Adrenal gland (tissue), 5 donors: Measurements from ENCODE around the gene KAT8.

Experiments
- CTCF ChIP-seq, 6 experiments: fragments of 450-650 bp in 4 of 6; fragments of 200-600 bp in 2 of 6; sonication (generic) in 1 of 6; IDR thresholded peaks; 1 replicate in 5 of 6; 2 replicates in 1 of 6; pipeline versions ENCODE4 v1.5.1 to v1.8.0; 2016 to 2021; ENCODE audit warnings: antibody characterized with exemption in 6 of 6, mild to moderate bottlenecking in 2 of 6, moderate library complexity in 1 of 6
- POLR2A ChIP-seq, 2 donors: fragments of 450-650 bp; IDR thresholded peaks; one replicate each; pipeline ENCODE4 v1.6.1; 2017; ENCODE audit warnings: antibody characterized with exemption in 2 of 2, mild to moderate bottlenecking in 2 of 2, moderate library complexity in 1 of 2
- donor health status: DM: no; HTN: no; CAD: no.

- TF ChIP-seq CTCF (IDR thresholded peaks at IDR 0.05) (no peak), POLR2A (IDR thresholded peaks at IDR 0.05) (no peak)
Observed at GRCh38 chr16:31073142-31073969, 44.1 kb upstream of the KAT8 start.
